NT2/D1 (cell line): ENCODE results near the gene PARD3.

ENCODE experiments used
- SUZ12 ChIP-seq: IDR thresholded peaks from 2 replicates; pipeline ENCODE4 v1.6.1; 2011; ENCODE audit not compliant: insufficient read length, insufficient read depth; ENCODE audit errors: extremely low read depth
- YY1 ChIP-seq: IDR thresholded peaks from 2 replicates; pipeline ENCODE4 v1.6.1; 2011; ENCODE audit not compliant: insufficient read length, insufficient read depth
- ZNF274 ChIP-seq: IDR thresholded peaks from 2 replicates; pipeline ENCODE4 v1.6.1; 2011; ENCODE audit warnings: mild to moderate bottlenecking, low read depth, low read length

- no peak for TF ChIP-seq SUZ12
- TF ChIP-seq YY1: no peak
- no peak for TF ChIP-seq ZNF274
These were observed 146.0 kb downstream of the PARD3 start for GRCh38 chr10:34669079-34669478.
